ENCODE results near the gene RDH14.

RDH14 gene

GRCh38 chr2:18552351-18553077, 7.9 kb downstream of the RDH14 start:
- H3K4me3 ChIP-seq (replicated peaks; ENCODE audit: low read depth, low read length), result no peak overlapping the region
- TF ChIP-seq CTCF (IDR thresholded peaks at IDR 0.05; ENCODE audit: insufficient read depth, low read length, poor library complexity, severe bottlenecking), result no peak
- no peak for DNase-seq (ENCODE audit: extremely low read depth, insufficient read length)
- H3K36me3 ChIP-seq (ENCODE audit: control insufficient read depth, insufficient read depth, low read length), result peaks cover 2% of the 10 kb centered on the region
- H3K27me3 ChIP-seq (replicated peaks; ENCODE audit: control insufficient read depth, insufficient read depth, low read length), result no peaks in the 10 kb centered on the region

- no peak for DNase-seq (ENCODE audit: extremely low read depth, insufficient read length)
Observed at GRCh38 chr2:18551623-18552022, 8.8 kb downstream of the RDH14 start.

GRCh38 chr2:18551169-18551568, 9.3 kb downstream of the RDH14 start:
- Histone ChIP-seq H3K27me3 (replicated peaks; ENCODE audit: control insufficient read depth, insufficient read depth, low read length) (no peaks in the 10 kb centered on the region), H3K4me3 (replicated peaks; ENCODE audit: low read depth, low read length) (no peak overlapping the region), H3K36me3 (ENCODE audit: control insufficient read depth, insufficient read depth, low read length) (peaks cover 2% of the 10 kb centered on the region)
- no peak for DNase-seq (ENCODE audit: extremely low read depth, insufficient read length)
- no peak for TF ChIP-seq CTCF (IDR thresholded peaks at IDR 0.05; ENCODE audit: insufficient read depth, low read length, poor library complexity, severe bottlenecking)

More at GRCh38 chr2:18551623-18552022, 8.8 kb downstream of the RDH14 start:
- Histone ChIP-seq H3K27me3 (replicated peaks; ENCODE audit: control insufficient read depth, insufficient read depth, low read length) (no peaks in the 10 kb centered on the region), H3K4me3 (replicated peaks; ENCODE audit: low read depth, low read length) (no peak overlapping the region), H3K36me3 (ENCODE audit: control insufficient read depth, insufficient read depth, low read length) (peaks cover 2% of the 10 kb centered on the region)
- TF ChIP-seq CTCF (IDR thresholded peaks at IDR 0.05; ENCODE audit: insufficient read depth, low read length, poor library complexity, severe bottlenecking), result no peak

- no peak overlapping the region for H3K4me3 ChIP-seq (replicated peaks; ENCODE audit: low read depth, low read length)
- peaks cover 2% of the 10 kb centered on the region; the same call in 1 of the 2 replicates for H3K36me3 ChIP-seq (ENCODE audit: control insufficient read depth, insufficient read depth, low read length)
- TF ChIP-seq CTCF (IDR thresholded peaks at IDR 0.05; ENCODE audit: insufficient read depth, low read length, poor library complexity, severe bottlenecking), result no peak
- no peak for DNase-seq (ENCODE audit: extremely low read depth, insufficient read length)
- H3K27me3 ChIP-seq (replicated peaks; ENCODE audit: control insufficient read depth, insufficient read depth, low read length), result no peaks in the 10 kb centered on the region
Observed at GRCh38 chr2:18550433-18550832, 10.0 kb downstream of the RDH14 start.

GRCh38 chr2:18549083-18549482, 11.4 kb downstream of the RDH14 start:
- DNase-seq (ENCODE audit: extremely low read depth, insufficient read length), result no peak
- Histone ChIP-seq H3K27me3 (replicated peaks; ENCODE audit: control insufficient read depth, insufficient read depth, low read length) (no peaks in the 10 kb centered on the region), H3K4me3 (replicated peaks; ENCODE audit: low read depth, low read length) (no peak overlapping the region), H3K36me3 (ENCODE audit: control insufficient read depth, insufficient read depth, low read length) (no peaks in the 10 kb centered on the region; the same call in 1 of the 2 replicates)
- no peak for TF ChIP-seq CTCF (IDR thresholded peaks at IDR 0.05; ENCODE audit: insufficient read depth, low read length, poor library complexity, severe bottlenecking)

Measured in GM06990 (cell line).